IPS DF 6.9 (cell line): Measurements from ENCODE around the gene CGB2.
"Not testable (repeated sequence)": the region's sequence is repeated elsewhere in the genome, so short reads cannot be mapped to it uniquely, and the experiment has no call there.

Experiments
- DNase-seq: peaks from one replicate; pipeline ENCODE4 v3.0.0-alpha.2; 2013; ENCODE audit warnings: low read depth, low spot score
- H3K27ac ChIP-seq: one replicate; pipeline ENCODE4 v1.5.1; 2013; ENCODE audit warnings: low read length, control low read depth
- H3K27me3 ChIP-seq: 2 replicates; pipeline ENCODE4 v1.6.1; 2013; ENCODE audit warnings: mild to moderate bottlenecking, low read length; ENCODE audit not compliant: control insufficient read depth, insufficient read depth
- H3K36me3 ChIP-seq: 2 replicates; pipeline ENCODE4 v1.6.1; 2013; ENCODE audit warnings: low read length; ENCODE audit not compliant: control insufficient read depth, insufficient read depth
- H3K4me1 ChIP-seq: 2 replicates; pipeline ENCODE4 v1.6.1; 2013; ENCODE audit warnings: low read length; ENCODE audit not compliant: control insufficient read depth, insufficient read depth
- H3K4me3 ChIP-seq: 2 replicates; pipeline ENCODE4 v1.5.1; 2013; ENCODE audit warnings: mild to moderate bottlenecking, low read length
- H3K9me3 ChIP-seq: 2 replicates; pipeline ENCODE4 v1.6.1; 2013; ENCODE audit warnings: low read length, inconsistent platforms; ENCODE audit not compliant: control insufficient read depth, insufficient read depth
- WGBS: extraction: QIAGEN DNeasy Blood & Tissue Kit; methylation state at CpG from one replicate; pipeline ENCODE4 v1.1.7; 2013; ENCODE audit warnings: mixed read lengths, missing lambda C conversion rate; ENCODE audit not compliant: insufficient read length, insufficient coverage; 5-methylcytosine and 5-hydroxymethylcytosine counted together

Gene CGB2

GRCh38 chr19:49009828-49010227 is 21.9 kb upstream of the CGB2 start:
- Histone ChIP-seq H3K4me3 (no peak overlapping the region), H3K27me3 (no peaks in the 10 kb centered on the region), H3K9me3 (no peaks in the 10 kb centered on the region), H3K4me1 (no peaks in the 10 kb centered on the region), H3K27ac (no peak overlapping the region), H3K36me3 (peaks cover 47% of the 10 kb centered on the region)
- no peak for DNase-seq
- no CpG with 5 or more reads among the region's 18 CpGs for WGBS

GRCh38 chr19:49010453-49010852 is 21.2 kb upstream of the CGB2 start:
- Histone ChIP-seq H3K9me3 (no peaks in the 10 kb centered on the region), H3K4me1 (no peaks in the 10 kb centered on the region), H3K27ac (no peak overlapping the region), H3K27me3 (no peaks in the 10 kb centered on the region), H3K4me3 (no peak overlapping the region), H3K36me3 (peaks cover 49% of the 10 kb centered on the region)
- no peak for DNase-seq
- no CpG with 5 or more reads among the region's 18 CpGs for WGBS

GRCh38 chr19:49011194-49011593 is 20.5 kb upstream of the CGB2 start:
- no peak for DNase-seq
- WGBS: no CpG with 5 or more reads among the region's 17 CpGs
- H3K9me3 ChIP-seq: no peaks in the 10 kb centered on the region
- peaks cover 49% of the 10 kb centered on the region for H3K36me3 ChIP-seq
- no peak overlapping the region for H3K4me3 ChIP-seq
- no peak overlapping the region for H3K27ac ChIP-seq
- H3K27me3 ChIP-seq: no peaks in the 10 kb centered on the region
- H3K4me1 ChIP-seq: no peaks in the 10 kb centered on the region

- H3K27ac ChIP-seq: no peak overlapping the region
- no peak overlapping the region for H3K4me3 ChIP-seq
- peaks cover 38% of the 10 kb centered on the region for H3K36me3 ChIP-seq
- no CpG with 5 or more reads among the region's 32 CpGs for WGBS
- H3K9me3 ChIP-seq: no peaks in the 10 kb centered on the region
- H3K4me1 ChIP-seq: peaks cover 5% of the 10 kb centered on the region
- H3K27me3 ChIP-seq: no peaks in the 10 kb centered on the region; the same call in 1 of the 2 replicates
- no peak for DNase-seq
Observed at GRCh38 chr19:49014123-49014869, 17.4 kb upstream of the CGB2 start.

GRCh38 chr19:49014870-49015255 is 16.8 kb upstream of the CGB2 start:
- DNase-seq: no peak
- Histone ChIP-seq H3K4me3 (no peak overlapping the region), H3K36me3 (peaks cover 33% of the 10 kb centered on the region), H3K4me1 (peaks cover 5% of the 10 kb centered on the region), H3K9me3 (no peaks in the 10 kb centered on the region), H3K27me3 (no peaks in the 10 kb centered on the region; the same call in 1 of the 2 replicates), H3K27ac (no peak overlapping the region)
- no CpG with 5 or more reads among the region's 18 CpGs for WGBS

GRCh38 chr19:49016067-49016839 is 15.4 kb upstream of the CGB2 start:
- WGBS: no CpG with 5 or more reads among the region's 29 CpGs
- DNase-seq: no peak

GRCh38 chr19:49017041-49017665 is 14.5 kb upstream of the CGB2 start, which contains the start of gene LHB:
TSS of gene LHB (minus strand) at chr19:49017091. CDS start at chr19:49017081, 10 bp downstream.
- no peak for DNase-seq
- H3K36me3 ChIP-seq: peaks cover 22% of the 10 kb centered on the region
- H3K4me3 ChIP-seq: peak within 1 kb of the TSS; percentile 35; the same call in 1 of the 2 replicates
- no CpG with 5 or more reads among the region's 17 CpGs for WGBS
- H3K27ac ChIP-seq: no peak within 1 kb of the TSS
- H3K9me3 ChIP-seq: no peaks in the 10 kb centered on the region
- H3K4me1 ChIP-seq: peaks cover 8% of the 10 kb centered on the region
- H3K27me3 ChIP-seq: no peaks in the 10 kb centered on the region; the same call in 1 of the 2 replicates

More at GRCh38 chr19:49016067-49016839, 15.4 kb upstream of the CGB2 start:
- peaks cover 27% of the 10 kb centered on the region for H3K36me3 ChIP-seq
- no peak overlapping the region for H3K27ac ChIP-seq
- no peaks in the 10 kb centered on the region; the same call in 1 of the 2 replicates for H3K27me3 ChIP-seq
- H3K9me3 ChIP-seq: no peaks in the 10 kb centered on the region
- H3K4me1 ChIP-seq: peaks cover 8% of the 10 kb centered on the region
- no peak overlapping the region for H3K4me3 ChIP-seq

- no peak overlapping the region for H3K27ac ChIP-seq
- H3K36me3 ChIP-seq: peaks cover 21% of the 10 kb centered on the region
- WGBS: no CpG with 5 or more reads among the region's 62 CpGs
- no peaks in the 10 kb centered on the region; the same call in 1 of the 2 replicates for H3K27me3 ChIP-seq
- H3K4me1 ChIP-seq: peaks cover 8% of the 10 kb centered on the region
- peak overlapping the region; percentile 35; the same call in 1 of the 2 replicates for H3K4me3 ChIP-seq
- no peak for DNase-seq
- H3K9me3 ChIP-seq: no peaks in the 10 kb centered on the region
Observed at GRCh38 chr19:49017666-49018351, 13.9 kb upstream of the CGB2 start.

GRCh38 chr19:49018388-49019241 is 13.1 kb upstream of the CGB2 start:
- WGBS: no CpG with 5 or more reads among the region's 50 CpGs

More at GRCh38 chr19:49018388-49019241, 13.1 kb upstream of the CGB2 start:
- H3K9me3 ChIP-seq, H3K4me1 ChIP-seq, H3K4me3 ChIP-seq, H3K27me3 ChIP-seq, H3K27ac ChIP-seq, DNase-seq: not testable (repeated sequence)
- H3K36me3 ChIP-seq: peaks cover 21% of the 10 kb centered on the region
